HepG2 (cell line): Measurements from ENCODE around the gene KMT2B. TPM values are rescaled to one million over a fixed set of nuclear protein-coding genes. Genes with fewer than 3 reads are reported as not detected.

ENCODE experiments used
- ATF1 ChIP-seq: IDR thresholded peaks from 2 replicates; pipeline ENCODE4 v1.6.1; 2016; ENCODE audit warnings: mild to moderate bottlenecking, control low read depth
- FOXK1 ChIP-seq: sonication (generic); formaldehyde crosslinking; IDR thresholded peaks from 2 replicates; pipeline ENCODE4 v1.4.0; 2020; ENCODE audit warnings: low read depth, missing genetic modification reagents, borderline replicate concordance
- GABPB1 ChIP-seq: IDR thresholded peaks from 2 replicates; pipeline ENCODE4 v1.6.1; 2016; ENCODE audit warnings: mild to moderate bottlenecking, missing genetic modification reagents, moderate library complexity, missing compliant biosample characterization
- HDAC1 ChIP-seq: sonication (generic); formaldehyde crosslinking; IDR thresholded peaks from 2 replicates; pipeline ENCODE4 v1.5.1; 2020; ENCODE audit warnings: mild to moderate bottlenecking, missing genetic modification reagents
- HOXA7 ChIP-seq: sonication (generic); formaldehyde crosslinking; IDR thresholded peaks from 2 replicates; pipeline ENCODE4 v1.8.1; 2022; ENCODE audit warnings: mild to moderate bottlenecking, missing genetic modification reagents, moderate library complexity
- MIER2 ChIP-seq: IDR thresholded peaks from 2 replicates; pipeline ENCODE4 v1.6.1; 2016; ENCODE audit warnings: missing biosample characterization, missing genetic modification reagents
- MTA3 ChIP-seq: sonication (generic); formaldehyde crosslinking; IDR thresholded peaks from 2 replicates; pipeline ENCODE4 v1.4.0; 2020; ENCODE audit warnings: missing genetic modification reagents
- REL ChIP-seq: sonication (generic); formaldehyde crosslinking; conservative IDR thresholded peaks from 2 replicates; pipeline ENCODE4 v1.8.0; 2022; ENCODE audit warnings: mild to moderate bottlenecking, missing genetic modification reagents, moderate library complexity
- REXO4 ChIP-seq: sonication (generic); formaldehyde crosslinking; IDR thresholded peaks from 2 replicates; pipeline ENCODE4 v1.8.0; 2022; ENCODE audit warnings: missing genetic modification reagents, mild to moderate bottlenecking, borderline replicate concordance
- SCMH1 ChIP-seq: sonication (generic); formaldehyde crosslinking; IDR thresholded peaks from 2 replicates; pipeline ENCODE4 v1.9.0; 2021; ENCODE audit warnings: missing genetic modification reagents, mild to moderate bottlenecking, borderline replicate concordance
- SMARCC2 ChIP-seq: fragments of 450-650 bp; IDR thresholded peaks from 2 replicates; pipeline ENCODE4 v1.6.1; 2017; ENCODE audit warnings: antibody characterized with exemption, mild to moderate bottlenecking
- SYNCRIP ChIP-seq: fragments of 200-400 bp; formaldehyde crosslinking; IDR thresholded peaks from 2 replicates; pipeline ENCODE4 v1.6.1; 2018; ENCODE audit warnings: mild to moderate bottlenecking, low read depth, low read length; ENCODE audit not compliant: insufficient read depth
- ZC3H13 ChIP-seq: sonication (generic); formaldehyde crosslinking; IDR thresholded peaks from 2 replicates; pipeline ENCODE4 v1.8.1; 2023; ENCODE audit warnings: mild to moderate bottlenecking, missing genetic modification reagents, moderate library complexity
- ZNF44 ChIP-seq: sonication (generic); formaldehyde crosslinking; IDR thresholded peaks from 2 replicates; pipeline ENCODE4 v1.5.1; 2020; ENCODE audit warnings: mild to moderate bottlenecking, missing genetic modification reagents
- ZNF510 ChIP-seq: sonication (generic); formaldehyde crosslinking; IDR thresholded peaks from 2 replicates; pipeline ENCODE4 v1.4.0; 2020; ENCODE audit warnings: low read depth, mild to moderate bottlenecking, missing genetic modification reagents
- ZNF740 ChIP-seq: sonication (generic); formaldehyde crosslinking; IDR thresholded peaks from 2 replicates; pipeline ENCODE4 v1.4.0; 2020; ENCODE audit warnings: missing genetic modification reagents
- ZNF776 ChIP-seq: sonication (generic); formaldehyde crosslinking; IDR thresholded peaks from 2 replicates; pipeline ENCODE4 v1.4.0; 2020; ENCODE audit warnings: mild to moderate bottlenecking, missing genetic modification reagents
- ZNF788 ChIP-seq: sonication (generic); formaldehyde crosslinking; IDR thresholded peaks from 2 replicates; pipeline ENCODE4 v1.5.0; 2020; ENCODE audit warnings: mild to moderate bottlenecking, missing genetic modification reagents, borderline replicate concordance
- ZSCAN22 ChIP-seq: sonication (generic); formaldehyde crosslinking; IDR thresholded peaks from 2 replicates; pipeline ENCODE4 v1.4.0; 2020; ENCODE audit warnings: mild to moderate bottlenecking, missing genetic modification reagents
- polyA plus RNA-seq, 8 experiments: library from polyadenylated mRNA; depleted of rRNA in 3 of 8; stranded (reverse) in 7 of 8; unstranded in 1 of 8; fragments of >200 nt; fragmentation: Illumina TruSeq in 4 of 8; extraction: Trizol in 4 of 8; gene quantifications; 2 replicates each; pipeline versions ENCODE4 v1.2.1 to v1.2.3, GENCODE V29; 2011 to 2016; ENCODE audit warnings: low read depth in 4 of 8, missing spikeins in 1 of 8, mixed read lengths in 1 of 8; ENCODE audit not compliant: insufficient read depth in 1 of 8
- total RNA-seq, 5 experiments: library from RNA; depleted of rRNA; stranded (reverse); fragments of >200 nt; fragmentation: Illumina TruSeq; extraction: Trizol; gene quantifications; 2 replicates each; pipeline ENCODE4 v1.2.3, GENCODE V29; 2016; ENCODE audit warnings: low read depth in 1 of 5
- TF ChIP-seq, protein P1 (sequence below): sonication (generic); formaldehyde crosslinking; IDR thresholded peaks from 2 replicates; pipeline ENCODE4 v1.4.0; 2020; ENCODE audit warnings: missing genetic modification reagents
- TF ChIP-seq, protein P2 (sequence below): sonication (generic); formaldehyde crosslinking; IDR thresholded peaks from 2 replicates; pipeline ENCODE4 v1.5.0; 2020; ENCODE audit warnings: mild to moderate bottlenecking, missing genetic modification reagents
- TF ChIP-seq, protein P3 (sequence below): sonication (generic); formaldehyde crosslinking; IDR thresholded peaks from 2 replicates; pipeline ENCODE4 v1.8.1; 2022; ENCODE audit warnings: mild to moderate bottlenecking, missing genetic modification reagents
- TF ChIP-seq, protein P4 (sequence below): sonication (generic); formaldehyde crosslinking; IDR thresholded peaks from 2 replicates; pipeline ENCODE4 v1.4.0; 2020; ENCODE audit warnings: missing genetic modification reagents; ENCODE audit errors: not compliant biosample characterization

Gene KMT2B
- total and polyA plus RNA-seq, 2 of the 13 experiments (the other 11 are each of a cell fraction or from before 2014, with no cell fraction given) = 6.2 to 16.9 TPM

GRCh38 chr19:35745328-35746086 is 27.7 kb downstream of the KMT2B start, which contains the start of the genes PSENEN and U2AF1L4 (continued):
- TF ChIP-seq, protein P1, sequence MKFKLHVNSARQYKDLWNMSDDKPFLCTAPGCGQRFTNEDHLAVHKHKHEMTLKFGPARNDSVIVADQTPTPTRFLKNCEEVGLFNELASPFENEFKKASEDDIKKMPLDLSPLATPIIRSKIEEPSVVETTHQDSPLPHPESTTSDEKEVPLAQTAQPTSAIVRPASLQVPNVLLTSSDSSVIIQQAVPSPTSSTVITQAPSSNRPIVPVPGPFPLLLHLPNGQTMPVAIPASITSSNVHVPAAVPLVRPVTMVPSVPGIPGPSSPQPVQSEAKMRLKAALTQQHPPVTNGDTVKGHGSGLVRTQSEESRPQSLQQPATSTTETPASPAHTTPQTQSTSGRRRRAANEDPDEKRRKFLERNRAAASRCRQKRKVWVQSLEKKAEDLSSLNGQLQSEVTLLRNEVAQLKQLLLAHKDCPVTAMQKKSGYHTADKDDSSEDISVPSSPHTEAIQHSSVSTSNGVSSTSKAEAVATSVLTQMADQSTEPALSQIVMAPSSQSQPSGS = peak; percentile 56; the same call in 1 of the 2 replicates
- TF ChIP-seq, protein P2, sequence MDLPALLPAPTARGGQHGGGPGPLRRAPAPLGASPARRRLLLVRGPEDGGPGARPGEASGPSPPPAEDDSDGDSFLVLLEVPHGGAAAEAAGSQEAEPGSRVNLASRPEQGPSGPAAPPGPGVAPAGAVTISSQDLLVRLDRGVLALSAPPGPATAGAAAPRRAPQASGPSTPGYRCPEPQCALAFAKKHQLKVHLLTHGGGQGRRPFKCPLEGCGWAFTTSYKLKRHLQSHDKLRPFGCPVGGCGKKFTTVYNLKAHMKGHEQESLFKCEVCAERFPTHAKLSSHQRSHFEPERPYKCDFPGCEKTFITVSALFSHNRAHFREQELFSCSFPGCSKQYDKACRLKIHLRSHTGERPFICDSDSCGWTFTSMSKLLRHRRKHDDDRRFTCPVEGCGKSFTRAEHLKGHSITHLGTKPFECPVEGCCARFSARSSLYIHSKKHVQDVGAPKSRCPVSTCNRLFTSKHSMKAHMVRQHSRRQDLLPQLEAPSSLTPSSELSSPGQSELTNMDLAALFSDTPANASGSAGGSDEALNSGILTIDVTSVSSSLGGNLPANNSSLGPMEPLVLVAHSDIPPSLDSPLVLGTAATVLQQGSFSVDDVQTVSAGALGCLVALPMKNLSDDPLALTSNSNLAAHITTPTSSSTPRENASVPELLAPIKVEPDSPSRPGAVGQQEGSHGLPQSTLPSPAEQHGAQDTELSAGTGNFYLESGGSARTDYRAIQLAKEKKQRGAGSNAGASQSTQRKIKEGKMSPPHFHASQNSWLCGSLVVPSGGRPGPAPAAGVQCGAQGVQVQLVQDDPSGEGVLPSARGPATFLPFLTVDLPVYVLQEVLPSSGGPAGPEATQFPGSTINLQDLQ (CRISPR knock-in tag) = no peak
- no peak for TF ChIP-seq SCMH1 (CRISPR knock-in tag)
- TF ChIP-seq HOXA7 (CRISPR knock-in tag) = no peak
- 0 out of 2 replicates have a peak, but pooled peaks have one; percentile 12 for TF ChIP-seq HDAC1 (CRISPR knock-in tag)
- TF ChIP-seq, protein P3, sequence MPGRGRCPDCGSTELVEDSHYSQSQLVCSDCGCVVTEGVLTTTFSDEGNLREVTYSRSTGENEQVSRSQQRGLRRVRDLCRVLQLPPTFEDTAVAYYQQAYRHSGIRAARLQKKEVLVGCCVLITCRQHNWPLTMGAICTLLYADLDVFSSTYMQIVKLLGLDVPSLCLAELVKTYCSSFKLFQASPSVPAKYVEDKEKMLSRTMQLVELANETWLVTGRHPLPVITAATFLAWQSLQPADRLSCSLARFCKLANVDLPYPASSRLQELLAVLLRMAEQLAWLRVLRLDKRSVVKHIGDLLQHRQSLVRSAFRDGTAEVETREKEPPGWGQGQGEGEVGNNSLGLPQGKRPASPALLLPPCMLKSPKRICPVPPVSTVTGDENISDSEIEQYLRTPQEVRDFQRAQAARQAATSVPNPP = no peak
- no peak for TF ChIP-seq MTA3
- no peak for TF ChIP-seq REL (CRISPR knock-in tag)
- TF ChIP-seq ZNF740 (CRISPR knock-in tag) = no peak
- no peak for TF ChIP-seq SMARCC2
- TF ChIP-seq MIER2 (CRISPR knock-in tag) = no peak
- peak; percentile 91 for TF ChIP-seq ATF1 (CRISPR knock-in tag)
- TF ChIP-seq ZNF788 (CRISPR knock-in tag) = no peak
- peak; percentile 96 for TF ChIP-seq GABPB1
- TF ChIP-seq, protein P4, sequence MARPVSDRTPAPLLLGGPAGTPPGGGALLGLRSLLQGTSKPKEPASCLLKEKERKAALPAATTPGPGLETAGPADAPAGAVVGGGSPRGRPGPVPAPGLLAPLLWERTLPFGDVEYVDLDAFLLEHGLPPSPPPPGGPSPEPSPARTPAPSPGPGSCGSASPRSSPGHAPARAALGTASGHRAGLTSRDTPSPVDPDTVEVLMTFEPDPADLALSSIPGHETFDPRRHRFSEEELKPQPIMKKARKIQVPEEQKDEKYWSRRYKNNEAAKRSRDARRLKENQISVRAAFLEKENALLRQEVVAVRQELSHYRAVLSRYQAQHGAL = no peak
- TF ChIP-seq SYNCRIP = no peak
- no peak for TF ChIP-seq ZSCAN22 (CRISPR knock-in tag)
- no peak for TF ChIP-seq ZNF510 (CRISPR knock-in tag)
- TF ChIP-seq ZNF44 (CRISPR knock-in tag) = 0 out of 2 replicates have a peak, but pooled peaks have one; percentile 26
- no peak for TF ChIP-seq REXO4
- TF ChIP-seq ZC3H13 = no peak
- peak; percentile 26; the same call in 1 of the 2 replicates for TF ChIP-seq FOXK1 (CRISPR knock-in tag)
- TF ChIP-seq ZNF776 = no peak
